Cardiac muscle cell (in vitro differentiated cells and primary cell): ENCODE results near the gene NRN1L. TPM values are rescaled to one million over a fixed set of nuclear protein-coding genes. Genes with fewer than 3 reads are reported as not detected.

Experiments used
- DNase-seq, 2 donors: peaks; one replicate each; pipeline versions ENCODE4 v3.0.0 to v3.0.0-alpha.2; 2010 to 2017; ENCODE audit warnings: low read depth in 1 of 2, low spot score in 1 of 2
- H3K27ac ChIP-seq: fragments of 200-600 bp; sonication (generic); 2 replicates; pipeline ENCODE4 v1.5.1; 2016
- H3K27me3 ChIP-seq: fragments of 200-600 bp; sonication (generic); 2 replicates; pipeline ENCODE4 v1.6.0; 2016; ENCODE audit warnings: control low read depth
- H3K36me3 ChIP-seq: fragments of 200-600 bp; sonication (generic); 2 replicates; pipeline ENCODE4 v1.5.1; 2016; ENCODE audit warnings: control low read depth
- H3K4me1 ChIP-seq: fragments of 200-600 bp; sonication (generic); 2 replicates; pipeline ENCODE4 v1.8.1; 2017; ENCODE audit warnings: low read depth, mild to moderate bottlenecking, mixed run types
- H3K4me3 ChIP-seq: fragments of 200-600 bp; sonication (generic); 2 replicates; pipeline ENCODE4 v1.5.1; 2016; ENCODE audit warnings: mild to moderate bottlenecking
- H3K9me3 ChIP-seq: fragments of 200-600 bp; sonication (generic); 2 replicates; pipeline ENCODE4 v1.5.1; 2017; ENCODE audit warnings: low read depth, mild to moderate bottlenecking, control low read depth
- polyA plus RNA-seq: library from polyadenylated mRNA; unstranded; fragments of >200 nt; fragmentation: Nextera tagmentation; extraction: Ambion mirVana; gene quantifications from 2 replicates; pipeline ENCODE4 v1.2.1, GENCODE V29; 2016
- total RNA-seq: library from RNA; depleted of rRNA; stranded (reverse); fragments of >200 nt; gene quantifications from 2 replicates; pipeline ENCODE4 v1.2.3, GENCODE V29; 2016
- TF ChIP-seq, protein P1 (sequence below): IDR thresholded peaks from 2 replicates; pipeline ENCODE4 v1.5.1; 2012; ENCODE audit warnings: low read depth, mild to moderate bottlenecking, low read length

The NRN1L gene
- total and polyA plus RNA-seq, 2 experiments from 2014 or later = 0.73 to 4.8 TPM

DNA sequence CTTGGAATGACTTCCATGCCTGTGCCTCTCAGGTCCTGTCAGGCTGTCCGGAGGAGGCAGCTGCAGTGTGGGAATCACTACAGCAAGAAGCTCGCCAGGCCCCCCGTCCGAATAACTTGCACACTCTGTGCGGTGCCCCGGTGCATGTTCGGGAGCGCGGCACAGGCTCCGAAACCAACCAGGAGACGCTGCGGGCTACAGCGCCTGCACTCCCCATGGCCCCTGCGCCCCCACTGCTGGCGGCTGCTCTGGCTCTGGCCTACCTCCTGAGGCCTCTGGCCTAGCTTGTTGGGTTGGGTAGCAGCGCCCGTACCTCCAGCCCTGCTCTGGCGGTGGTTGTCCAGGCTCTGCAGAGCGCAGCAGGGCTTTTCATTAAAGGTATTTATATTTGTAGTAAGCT is 1.3 kb downstream of the NRN1L start:
- Histone ChIP-seq H3K27me3 (no peaks in the 10 kb centered on the region), H3K27ac (no peak overlapping the region), H3K4me3 (no peak overlapping the region), H3K9me3 (no peaks in the 10 kb centered on the region), H3K4me1 (no peaks in the 10 kb centered on the region), H3K36me3 (peaks cover 7% of the 10 kb centered on the region)
- TF ChIP-seq, protein P1, sequence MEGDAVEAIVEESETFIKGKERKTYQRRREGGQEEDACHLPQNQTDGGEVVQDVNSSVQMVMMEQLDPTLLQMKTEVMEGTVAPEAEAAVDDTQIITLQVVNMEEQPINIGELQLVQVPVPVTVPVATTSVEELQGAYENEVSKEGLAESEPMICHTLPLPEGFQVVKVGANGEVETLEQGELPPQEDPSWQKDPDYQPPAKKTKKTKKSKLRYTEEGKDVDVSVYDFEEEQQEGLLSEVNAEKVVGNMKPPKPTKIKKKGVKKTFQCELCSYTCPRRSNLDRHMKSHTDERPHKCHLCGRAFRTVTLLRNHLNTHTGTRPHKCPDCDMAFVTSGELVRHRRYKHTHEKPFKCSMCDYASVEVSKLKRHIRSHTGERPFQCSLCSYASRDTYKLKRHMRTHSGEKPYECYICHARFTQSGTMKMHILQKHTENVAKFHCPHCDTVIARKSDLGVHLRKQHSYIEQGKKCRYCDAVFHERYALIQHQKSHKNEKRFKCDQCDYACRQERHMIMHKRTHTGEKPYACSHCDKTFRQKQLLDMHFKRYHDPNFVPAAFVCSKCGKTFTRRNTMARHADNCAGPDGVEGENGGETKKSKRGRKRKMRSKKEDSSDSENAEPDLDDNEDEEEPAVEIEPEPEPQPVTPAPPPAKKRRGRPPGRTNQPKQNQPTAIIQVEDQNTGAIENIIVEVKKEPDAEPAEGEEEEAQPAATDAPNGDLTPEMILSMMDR = no peak
- DNase-seq = no peak

GRCh38 chr16:67886387-67886786 is 1.7 kb downstream of the NRN1L start:
- Histone ChIP-seq H3K4me1 (no peaks in the 10 kb centered on the region), H3K27ac (no peak overlapping the region), H3K27me3 (no peaks in the 10 kb centered on the region), H3K36me3 (peaks cover 4% of the 10 kb centered on the region), H3K9me3 (no peaks in the 10 kb centered on the region), H3K4me3 (no peak overlapping the region)
- no peak for DNase-seq
- TF ChIP-seq, protein P1 = no peak

DNA sequence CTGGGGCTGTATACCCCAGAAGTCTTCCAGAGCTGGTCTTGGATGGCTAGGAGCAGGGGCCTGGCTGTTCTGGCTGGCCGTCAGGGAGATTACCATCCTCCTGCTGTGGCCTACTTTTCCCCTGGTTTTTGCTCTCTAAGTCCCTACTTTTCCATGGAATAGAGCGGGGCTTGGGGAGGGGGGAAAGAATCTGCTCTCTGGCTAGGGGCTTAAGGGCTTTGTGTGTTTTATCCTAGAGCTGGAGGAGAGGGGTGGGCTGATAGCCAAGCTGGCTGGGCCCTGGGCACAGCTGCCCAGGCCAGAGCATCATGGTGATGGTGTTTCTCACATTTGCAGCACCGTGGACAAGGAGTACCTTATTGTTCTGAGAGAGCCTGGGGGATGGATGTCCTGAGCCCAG is 3.6 kb downstream of the NRN1L start:
- DNase-seq = no peak
- Histone ChIP-seq H3K36me3 (no peaks in the 10 kb centered on the region), H3K4me3 (no peak overlapping the region), H3K9me3 (no peaks in the 10 kb centered on the region), H3K4me1 (no peaks in the 10 kb centered on the region), H3K27ac (no peak overlapping the region), H3K27me3 (no peaks in the 10 kb centered on the region)
- TF ChIP-seq, protein P1 = no peak

DNA sequence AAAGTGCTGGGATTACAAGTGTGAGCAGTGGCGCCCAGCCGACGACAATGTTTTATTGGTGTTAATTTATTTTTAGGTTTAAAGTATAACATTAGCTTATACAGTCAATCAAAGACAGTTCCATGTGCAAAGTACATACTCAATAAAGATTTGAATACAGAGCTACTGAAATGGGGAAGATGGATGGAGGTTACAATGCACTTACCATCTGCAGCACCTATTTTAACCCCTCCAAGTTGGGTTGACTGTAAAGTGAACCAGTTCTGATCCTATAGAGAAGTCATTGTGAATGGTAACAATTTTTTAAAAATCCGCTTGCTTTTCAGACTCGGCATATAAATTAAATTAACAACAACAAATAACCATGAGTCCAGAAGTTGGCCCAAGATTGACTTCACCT is 7.7 kb downstream of the NRN1L start:
- TF ChIP-seq, protein P1 = no peak
- H3K9me3 ChIP-seq = no peaks in the 10 kb centered on the region
- H3K27ac ChIP-seq = peak overlapping the region; percentile 25
- no peaks in the 10 kb centered on the region for H3K36me3 ChIP-seq
- peaks cover 9% of the 10 kb centered on the region for H3K4me1 ChIP-seq
- DNase-seq = no peak
- H3K4me3 ChIP-seq = peak overlapping the region; percentile 96
- H3K27me3 ChIP-seq = no peaks in the 10 kb centered on the region

- peak within 1 kb of the TSS; percentile 98 for H3K27ac ChIP-seq
- peak; percentile 97 for DNase-seq
- TF ChIP-seq, protein P1 = no peak
These were observed 8.4 kb downstream of the NRN1L start, which contains the start of gene PSKH1 for GRCh38 chr16:67892899-67893742. PSKH1 (plus strand) TSS chr16:67893254; CDS start chr16:67908750, 15,496 bp downstream.

More at GRCh38 chr16:67892899-67893742, 8.4 kb downstream of the NRN1L start, which contains the start of gene PSKH1:
- peaks cover 9% of the 10 kb centered on the region for H3K4me1 ChIP-seq
- no peaks in the 10 kb centered on the region for H3K27me3 ChIP-seq
- H3K9me3 ChIP-seq = no peaks in the 10 kb centered on the region
- peak within 1 kb of the TSS; percentile 96 for H3K4me3 ChIP-seq
- H3K36me3 ChIP-seq = no peaks in the 10 kb centered on the region
